Sigmoid colon (tissue), 7 donors: ENCODE data around the gene CNTN5. TPM values are rescaled to one million over a fixed set of nuclear protein-coding genes. Genes with fewer than 3 reads are reported as not detected.
A peak's percentile ranks its signal among the peaks of the same experiment; 100 is the strongest.

Source experiments
- DNase-seq: peaks from one replicate; pipeline ENCODE4 v3.0.0-alpha.2; 2019
- H3K27ac ChIP-seq, 4 donors: fragments of 200-600 bp; sonication (generic); one replicate each; pipeline ENCODE4 v1.5.1; 2016 to 2019; ENCODE audit warnings: mild to moderate bottlenecking in 1 of 4
- H3K27me3 ChIP-seq, 3 donors: fragments of 200-600 bp; sonication (generic); one replicate each; pipeline ENCODE4 v1.5.1; 2019; ENCODE audit warnings: mild to moderate bottlenecking in 1 of 3
- H3K36me3 ChIP-seq, 4 donors: fragments of 200-600 bp; sonication (generic); one replicate each; pipeline ENCODE4 v1.5.1; 2016 to 2019
- H3K4me1 ChIP-seq, 4 donors: fragments of 200-600 bp; sonication (generic); one replicate each; pipeline ENCODE4 v1.5.1; 2017 to 2019
- H3K4me3 ChIP-seq, 4 donors: fragments of 200-600 bp; sonication (generic); one replicate each; pipeline ENCODE4 v1.5.1; 2017 to 2019; ENCODE audit warnings: mild to moderate bottlenecking in 2 of 4, moderate library complexity in 1 of 4
- H3K9me3 ChIP-seq, 4 donors: fragments of 200-600 bp in 3 of 4; sonication (generic) in 3 of 4; one replicate each; pipeline versions ENCODE4 v1.5.1 to v1.6.1; 2013 to 2019
- EP300 ChIP-seq, 4 donors: sonication (generic); formaldehyde crosslinking; IDR thresholded peaks; one replicate each; pipeline ENCODE4 v1.6.1; 2017; ENCODE audit warnings: antibody characterized with exemption in 4 of 4
- POLR2A ChIP-seq, 2 donors: fragments of 450-650 bp; IDR thresholded peaks; one replicate each; pipeline ENCODE4 v1.6.1; 2016; ENCODE audit warnings: antibody characterized with exemption in 2 of 2, mild to moderate bottlenecking in 2 of 2, moderate library complexity in 2 of 2
- POLR2AphosphoS5 ChIP-seq, 4 donors: sonication (generic); formaldehyde crosslinking; IDR thresholded peaks; one replicate each; pipeline ENCODE4 v1.6.1; 2017; ENCODE audit warnings: antibody characterized with exemption in 4 of 4
- WGBS, 2 donors: extraction: QIAGEN DNeasy Blood & Tissue Kit; methylation state at CpG; one replicate each; pipeline ENCODE4 v1.1.7; 2013; 5-methylcytosine and 5-hydroxymethylcytosine counted together
- intact Hi-C: fragments of 100-400 bp; cut with DNase I; formaldehyde crosslinking; loops from one replicate; pipeline ENCODE4 v1.15.1; 2023
- polyA plus RNA-seq, 3 donors: library from polyadenylated mRNA; stranded (reverse); fragments of 200-250 nt; gene quantifications; one replicate each; pipeline ENCODE4 v1.2.3, GENCODE V29; 2013
- total RNA-seq, 4 donors: library from RNA; depleted of rRNA; stranded (reverse); fragments of >200 nt; gene quantifications; one replicate each; pipeline ENCODE4 v1.1.0, GENCODE V29; 2016
- TF ChIP-seq, protein P1 (sequence below), 4 experiments: fragments of 450-650 bp in 3 of 4; fragments of 200-600 bp in 1 of 4; IDR thresholded peaks; one replicate each; pipeline ENCODE4 v1.5.1; 2016 to 2019; ENCODE audit warnings: antibody characterized with exemption in 4 of 4, mild to moderate bottlenecking in 3 of 4, moderate library complexity in 2 of 4
- donor health status: healthy with polysubstance abuse.
- donor health status: Bipolar disorder and iron deficiency.
- donor health status: healthy.

CNTN5 gene
- total and polyA plus RNA-seq, 7 donors: 0.13 to 0.36 (median 0.16) TPM; not detected in 2

GRCh38 chr11:99987821-99988470, 967.2 kb downstream of the CNTN5 start:
- TF ChIP-seq POLR2A (IDR thresholded peaks at IDR 0.05) (no peak), POLR2AphosphoS5 (IDR thresholded peaks at IDR 0.05) (no peak), EP300 (IDR thresholded peaks at IDR 0.05) (no peak)
- TF ChIP-seq, protein P1, sequence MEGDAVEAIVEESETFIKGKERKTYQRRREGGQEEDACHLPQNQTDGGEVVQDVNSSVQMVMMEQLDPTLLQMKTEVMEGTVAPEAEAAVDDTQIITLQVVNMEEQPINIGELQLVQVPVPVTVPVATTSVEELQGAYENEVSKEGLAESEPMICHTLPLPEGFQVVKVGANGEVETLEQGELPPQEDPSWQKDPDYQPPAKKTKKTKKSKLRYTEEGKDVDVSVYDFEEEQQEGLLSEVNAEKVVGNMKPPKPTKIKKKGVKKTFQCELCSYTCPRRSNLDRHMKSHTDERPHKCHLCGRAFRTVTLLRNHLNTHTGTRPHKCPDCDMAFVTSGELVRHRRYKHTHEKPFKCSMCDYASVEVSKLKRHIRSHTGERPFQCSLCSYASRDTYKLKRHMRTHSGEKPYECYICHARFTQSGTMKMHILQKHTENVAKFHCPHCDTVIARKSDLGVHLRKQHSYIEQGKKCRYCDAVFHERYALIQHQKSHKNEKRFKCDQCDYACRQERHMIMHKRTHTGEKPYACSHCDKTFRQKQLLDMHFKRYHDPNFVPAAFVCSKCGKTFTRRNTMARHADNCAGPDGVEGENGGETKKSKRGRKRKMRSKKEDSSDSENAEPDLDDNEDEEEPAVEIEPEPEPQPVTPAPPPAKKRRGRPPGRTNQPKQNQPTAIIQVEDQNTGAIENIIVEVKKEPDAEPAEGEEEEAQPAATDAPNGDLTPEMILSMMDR (IDR thresholded peaks at IDR 0.05): no peak
- intact Hi-C loops: no loop called here
- Histone ChIP-seq H3K27ac (peak overlapping the region in 1 of 4 donors; percentile 9), H3K4me1 (peaks cover 0 to 18% (median 7%) of the 10 kb centered on the region in 4 donors), H3K9me3 (no peaks in the 10 kb centered on the region), H3K4me3 (no peak overlapping the region), H3K27me3 (no peaks in the 10 kb centered on the region), H3K36me3 (no peaks in the 10 kb centered on the region)
- DNase-seq: no peak
- 45 to 54% methylated on average over 2 of the region's 2 CpGs for WGBS, 2 donors

DNA sequence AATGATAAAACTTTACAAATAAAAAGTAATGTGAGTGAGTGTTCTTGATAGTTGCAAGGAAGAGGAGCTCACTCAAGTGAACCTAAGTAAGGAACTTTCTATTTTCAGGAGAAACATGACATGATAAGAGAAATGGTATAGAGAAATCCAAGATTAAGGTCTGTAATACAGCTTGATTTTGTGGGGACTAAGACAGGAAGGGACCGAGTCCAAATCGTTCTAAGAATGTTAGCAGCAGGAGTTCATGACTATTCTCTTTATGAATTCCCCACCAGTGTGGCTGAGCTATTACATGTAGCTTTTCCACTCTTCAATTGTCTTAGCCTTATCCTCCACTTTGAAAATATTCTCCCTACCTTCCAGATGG, 967.7 kb downstream of the CNTN5 start:
- H3K4me1 ChIP-seq: peaks cover 0 to 20% (median 7%) of the 10 kb centered on the region in 4 donors
- H3K36me3 ChIP-seq: no peaks in the 10 kb centered on the region
- WGBS, 2 donors: 65 to 86% methylated on average over 2 of the region's 2 CpGs
- H3K27ac ChIP-seq: peak overlapping the region in 1 of 4 donors; percentile 9
- H3K9me3 ChIP-seq: no peaks in the 10 kb centered on the region
- TF ChIP-seq POLR2A (IDR thresholded peaks at IDR 0.05) (no peak), POLR2AphosphoS5 (IDR thresholded peaks at IDR 0.05) (no peak), EP300 (IDR thresholded peaks at IDR 0.05) (no peak)
- TF ChIP-seq, protein P1 (IDR thresholded peaks at IDR 0.05): no peak
- DNase-seq: no peak
- H3K4me3 ChIP-seq: no peak overlapping the region
- intact Hi-C loops: no loop called here
- no peaks in the 10 kb centered on the region for H3K27me3 ChIP-seq

- Histone ChIP-seq H3K4me3 (no peak overlapping the region), H3K36me3 (no peaks in the 10 kb centered on the region), H3K27ac (no peak overlapping the region), H3K27me3 (no peaks in the 10 kb centered on the region), H3K4me1 (peaks cover 0 to 11% (median 0%) of the 10 kb centered on the region in 4 donors), H3K9me3 (no peaks in the 10 kb centered on the region)
- WGBS, 2 donors: 70 to 77% methylated on average over 3 of the region's 3 CpGs
- no peak for DNase-seq
- intact Hi-C loops: no loop called here
- TF ChIP-seq POLR2A (IDR thresholded peaks at IDR 0.05) (no peak), POLR2AphosphoS5 (IDR thresholded peaks at IDR 0.05) (peak in 2 of 4 donors; percentile 40 to 65), EP300 (IDR thresholded peaks at IDR 0.05) (no peak)
- TF ChIP-seq, protein P1 (IDR thresholded peaks at IDR 0.05): no peak
These were observed 983.2 kb downstream of the CNTN5 start for GRCh38 chr11:100003985-100004384.

DNA sequence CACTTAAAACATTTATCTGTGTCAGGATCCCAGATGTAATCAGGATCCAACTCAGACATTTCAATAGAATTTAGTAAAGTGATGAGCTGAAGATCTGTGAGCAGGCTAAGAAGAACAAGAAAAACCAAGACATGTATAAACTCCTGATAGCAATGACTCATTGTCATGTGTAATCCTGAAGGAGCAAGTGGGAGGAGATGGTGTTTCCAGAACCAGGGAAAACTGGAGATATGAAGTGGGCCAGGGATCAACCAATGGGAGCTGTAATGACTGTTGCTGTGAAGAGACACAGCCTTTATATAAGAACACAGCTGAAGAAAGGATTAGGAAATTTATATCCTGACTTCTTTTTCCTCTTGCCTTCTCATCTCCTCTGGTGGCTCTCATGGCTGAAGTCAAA, 983.8 kb downstream of the CNTN5 start:
- DNase-seq: no peak
- H3K27ac ChIP-seq: no peak overlapping the region

More for the DNA sequence above, 983.8 kb downstream of the CNTN5 start:
- H3K4me3 ChIP-seq: no peak overlapping the region
- H3K36me3 ChIP-seq: no peaks in the 10 kb centered on the region
- peaks cover 0 to 11% (median 0%) of the 10 kb centered on the region in 4 donors for H3K4me1 ChIP-seq
- H3K9me3 ChIP-seq: no peaks in the 10 kb centered on the region
- no peaks in the 10 kb centered on the region for H3K27me3 ChIP-seq
- TF ChIP-seq, protein P1 (IDR thresholded peaks at IDR 0.05): no peak
- TF ChIP-seq POLR2AphosphoS5 (IDR thresholded peaks at IDR 0.05): peak in 1 of 4 donors; percentile 32
- intact Hi-C loops: no loop called here
